SU-DHL-6 (cell line): ENCODE data around the gene PDZRN3.

Experiments
- H2AFZ ChIP-seq: fragments of 200-600 bp; sonication (generic); 2 replicates; pipeline ENCODE4 v1.6.1; 2014; ENCODE audit warnings: low read depth, mild to moderate bottlenecking, moderate library complexity, mixed read lengths, antibody characterized with exemption, low read length; ENCODE audit not compliant: severe bottlenecking
- H3F3A ChIP-seq: fragments of 200-600 bp; shearing (Covaris generic); 2 replicates; pipeline ENCODE4 v1.6.0; 2016; ENCODE audit warnings: antibody characterized with exemption, mild to moderate bottlenecking; ENCODE audit not compliant: insufficient read depth
- H3K27ac ChIP-seq: fragments of 200-600 bp; sonication (generic); 2 replicates; pipeline ENCODE4 v1.5.1; 2016; ENCODE audit warnings: low read depth, mild to moderate bottlenecking, low read length, moderate library complexity, mixed read lengths
- H3K27me3 ChIP-seq: fragments of 200-600 bp; sonication (generic), shearing (Covaris generic); 2 replicates; pipeline ENCODE4 v1.6.0; 2014; ENCODE audit warnings: mild to moderate bottlenecking, low read length
- H3K36me3 ChIP-seq: fragments of 200-600 bp; sonication (generic); 2 replicates; pipeline ENCODE4 v1.6.1; 2014; ENCODE audit warnings: mild to moderate bottlenecking, low read length, mixed read lengths
- H3K4me2 ChIP-seq: fragments of 300-600, 200-600 bp; shearing (Covaris generic), sonication (generic); 2 replicates; pipeline ENCODE4 v1.6.0; 2014; ENCODE audit warnings: low read length, low read depth, mild to moderate bottlenecking; ENCODE audit not compliant: poor library complexity, severe bottlenecking
- H3K4me3 ChIP-seq: fragments of 200-600 bp; sonication (generic); 2 replicates; pipeline ENCODE4 v1.5.1; 2014; ENCODE audit warnings: antibody characterized with exemption, low read length, mild to moderate bottlenecking, mixed read lengths; ENCODE audit not compliant: insufficient read depth, poor library complexity, severe bottlenecking
- H3K79me2 ChIP-seq: fragments of 200-600 bp; sonication (generic); 2 replicates; pipeline ENCODE4 v1.6.1; 2014; ENCODE audit warnings: mild to moderate bottlenecking, low read length, moderate library complexity; ENCODE audit not compliant: insufficient read depth
- H3K9ac ChIP-seq: fragments of 200-600 bp; sonication (generic); 2 replicates; pipeline ENCODE4 v1.7.0; 2014; ENCODE audit warnings: mild to moderate bottlenecking, low read length
- H3K9me2 ChIP-seq: fragments of 200-600 bp; sonication (generic); replicated peaks from 2 replicates; pipeline ENCODE4 v1.6.1; 2014; ENCODE audit warnings: low read length; ENCODE audit not compliant: insufficient read depth
- H3K9me3 ChIP-seq: fragments of 200-600 bp; sonication (generic); 2 replicates; pipeline ENCODE4 v1.6.1; 2014; ENCODE audit warnings: low read length, mixed read lengths; ENCODE audit not compliant: insufficient read depth
- H4K20me1 ChIP-seq: fragments of 200-600 bp; sonication (generic); 2 replicates; pipeline ENCODE4 v1.6.1; 2014; ENCODE audit warnings: low read depth, mild to moderate bottlenecking, antibody characterized with exemption, low read length, moderate library complexity, mixed read lengths
- CTCF ChIP-seq: fragments of 200-600 bp; sonication (generic); IDR thresholded peaks from one replicate; pipeline ENCODE4 v1.5.1; 2017; ENCODE audit warnings: antibody characterized with exemption, mild to moderate bottlenecking, low read length, moderate library complexity; ENCODE audit not compliant: insufficient read depth, poor library complexity, severe bottlenecking
- EZH2phosphoT487 ChIP-seq: fragments of 200-600 bp; sonication (generic), shearing (Covaris generic); conservative IDR thresholded peaks from 2 replicates; pipeline ENCODE4 v1.6.1; 2018; ENCODE audit warnings: mild to moderate bottlenecking, antibody characterized with exemption, low read length, moderate library complexity, mixed read lengths

The PDZRN3 gene

DNA sequence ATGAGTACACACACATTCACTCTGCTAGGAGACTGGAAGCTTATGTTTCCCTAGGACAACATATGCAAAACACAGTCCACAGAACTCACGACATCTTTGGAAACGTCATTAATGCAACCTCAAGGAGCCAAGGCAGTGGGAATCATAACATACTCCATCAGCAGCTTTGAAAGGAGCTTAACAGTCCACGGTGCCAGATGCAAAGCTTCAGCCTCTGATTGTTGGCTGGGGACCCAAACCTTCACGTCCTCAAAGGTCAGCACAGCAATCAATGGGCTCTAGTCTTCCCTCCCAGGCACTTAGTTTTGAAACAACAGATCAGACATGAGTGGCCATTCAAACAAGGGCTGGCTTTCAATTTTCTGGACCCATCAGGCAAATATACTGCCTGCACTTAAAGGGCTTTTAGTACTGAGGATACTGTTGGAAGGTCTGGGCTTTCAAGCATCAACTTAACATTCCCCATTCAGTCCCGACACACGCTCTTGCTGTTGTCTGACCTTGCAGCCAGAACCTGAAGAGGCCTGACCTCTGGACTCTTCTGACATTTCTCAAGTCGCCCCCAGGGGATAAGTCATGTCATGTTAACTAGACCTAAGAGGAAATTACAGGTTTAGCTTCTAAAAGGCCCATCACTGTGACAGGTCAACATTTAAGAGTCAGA lies 223.0 kb downstream of the PDZRN3 start:
- Histone ChIP-seq H3K9me2 (no peaks in the 10 kb centered on the region), H3K27ac (no peak overlapping the region), H3K79me2 (no peaks in the 10 kb centered on the region), H3K4me2 (no peak overlapping the region), H3K27me3 (no peaks in the 10 kb centered on the region), H2AFZ (no peak overlapping the region), H3K36me3 (no peaks in the 10 kb centered on the region), H3F3A (no peaks in the 10 kb centered on the region), H4K20me1 (no peaks in the 10 kb centered on the region), H3K9me3 (no peaks in the 10 kb centered on the region), H3K9ac (no peak overlapping the region), H3K4me3 (no peak overlapping the region)
- TF ChIP-seq CTCF: no peak
- TF ChIP-seq EZH2phosphoT487: no peak

GRCh38 chr3:73401059-73401458 lies 223.7 kb downstream of the PDZRN3 start:
- Histone ChIP-seq H3K27ac (no peak overlapping the region), H3K79me2 (no peaks in the 10 kb centered on the region), H2AFZ (no peak overlapping the region), H3K9me3 (no peaks in the 10 kb centered on the region), H3K4me3 (no peak overlapping the region), H3K9ac (no peak overlapping the region), H3K9me2 (no peaks in the 10 kb centered on the region), H3F3A (no peaks in the 10 kb centered on the region), H3K4me2 (no peak overlapping the region), H3K36me3 (no peaks in the 10 kb centered on the region), H3K27me3 (no peaks in the 10 kb centered on the region), H4K20me1 (no peaks in the 10 kb centered on the region)
- TF ChIP-seq EZH2phosphoT487 (no peak), CTCF (no peak)

DNA sequence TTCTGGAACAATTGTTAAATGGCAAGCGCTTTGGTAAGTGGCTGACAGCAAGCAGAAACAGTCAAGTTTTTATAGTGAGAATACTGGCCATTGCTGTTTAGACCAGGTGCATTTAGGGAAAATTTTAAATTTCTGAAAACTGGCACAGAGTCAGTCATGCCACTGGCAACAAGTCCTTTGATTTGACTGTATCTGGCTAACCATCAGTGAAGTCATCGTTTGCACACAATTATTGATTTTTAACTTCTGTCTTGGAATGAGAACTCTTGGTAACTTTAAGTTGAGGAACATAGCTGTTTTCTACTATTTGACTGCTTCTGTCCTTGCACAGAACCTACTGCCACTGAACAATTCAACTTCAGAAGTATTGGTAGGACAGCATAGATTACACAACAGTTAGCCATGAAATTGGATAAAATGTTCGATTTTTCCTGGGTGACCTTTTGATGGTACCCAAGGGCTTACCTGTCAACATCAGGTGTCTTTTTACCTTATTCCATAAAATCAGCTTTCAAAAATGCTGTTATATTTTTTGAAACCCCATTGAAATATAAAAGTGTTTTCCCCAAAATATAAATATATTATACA lies 225.0 kb downstream of the PDZRN3 start:
- no peaks in the 10 kb centered on the region for H3K9me2 ChIP-seq
- TF ChIP-seq CTCF: no peak
- no peak overlapping the region for H3K27ac ChIP-seq
- no peak overlapping the region for H2AFZ ChIP-seq
- no peak overlapping the region for H3K9ac ChIP-seq
- no peaks in the 10 kb centered on the region for H4K20me1 ChIP-seq
- no peaks in the 10 kb centered on the region for H3K27me3 ChIP-seq
- H3K4me3 ChIP-seq: no peak overlapping the region
- no peaks in the 10 kb centered on the region for H3K9me3 ChIP-seq
- no peaks in the 10 kb centered on the region for H3K36me3 ChIP-seq
- H3K4me2 ChIP-seq: no peak overlapping the region
- H3K79me2 ChIP-seq: no peaks in the 10 kb centered on the region
- no peaks in the 10 kb centered on the region for H3F3A ChIP-seq
